HepG2 (cell line): Measurements from ENCODE around the gene ZNF561. TPM values are rescaled to one million over a fixed set of nuclear protein-coding genes. Genes with fewer than 3 reads are reported as not detected.

Source experiments
- ARID2 ChIP-seq: sonication (generic); formaldehyde crosslinking; IDR thresholded peaks from 2 replicates; pipeline ENCODE4 v1.8.1; 2022; ENCODE audit warnings: mild to moderate bottlenecking, missing genetic modification reagents, borderline replicate concordance
- ATF3 ChIP-seq: sonication (generic); formaldehyde crosslinking; IDR thresholded peaks from 2 replicates; pipeline ENCODE4 v1.4.0; 2020; ENCODE audit warnings: missing genetic modification reagents
- CSRNP2 ChIP-seq: sonication (generic); formaldehyde crosslinking; conservative IDR thresholded peaks from 2 replicates; pipeline ENCODE4 v1.8.0; 2022; ENCODE audit warnings: low read depth, missing genetic modification reagents
- ESRRA ChIP-seq: sonication (generic); formaldehyde crosslinking; IDR thresholded peaks from 2 replicates; pipeline ENCODE4 v1.5.1; 2020; ENCODE audit warnings: mild to moderate bottlenecking, low read depth, missing genetic modification reagents
- ISL2 ChIP-seq: sonication (generic); formaldehyde crosslinking; IDR thresholded peaks from 2 replicates; pipeline ENCODE4 v1.5.0; 2020; ENCODE audit warnings: missing genetic modification reagents
- KAT8 ChIP-seq: IDR thresholded peaks from 2 replicates; pipeline ENCODE4 v1.6.1; 2016; ENCODE audit warnings: missing genetic modification reagents, missing compliant biosample characterization
- LCORL ChIP-seq, 2 experiments: fragments of 450-650 bp in 1 of 2; sonication (generic) in 1 of 2; formaldehyde crosslinking in 1 of 2; IDR thresholded peaks; 2 replicates each; pipeline versions ENCODE4 v1.5.0 to v1.6.1; 2017 to 2020; ENCODE audit warnings: antibody characterized with exemption in 1 of 2, missing genetic modification reagents in 1 of 2
- MXD1 ChIP-seq: sonication (generic); formaldehyde crosslinking; IDR thresholded peaks from 2 replicates; pipeline ENCODE4 v1.4.0; 2020; ENCODE audit warnings: mild to moderate bottlenecking, missing genetic modification reagents
- NCOA2 ChIP-seq: sonication (generic); formaldehyde crosslinking; IDR thresholded peaks from 2 replicates; pipeline ENCODE4 v1.8.0; 2022; ENCODE audit warnings: inconsistent platforms
- NFKBIZ ChIP-seq: IDR thresholded peaks from 2 replicates; pipeline ENCODE4 v1.6.1; 2018; ENCODE audit warnings: missing genetic modification reagents, missing compliant biosample characterization
- SNAPC4 ChIP-seq: sonication (generic); formaldehyde crosslinking; IDR thresholded peaks from 2 replicates; pipeline ENCODE4 v1.4.0; 2020; ENCODE audit warnings: mild to moderate bottlenecking, missing genetic modification reagents
- SOX5 ChIP-seq: IDR thresholded peaks from 2 replicates; pipeline ENCODE4 v1.6.1; 2016; ENCODE audit warnings: borderline replicate concordance
- TCF7L2 ChIP-seq: IDR thresholded peaks from 2 replicates; pipeline ENCODE4 v1.6.1; 2011; ENCODE audit warnings: mild to moderate bottlenecking, low read depth, low read length, moderate library complexity
- ZBTB42 ChIP-seq: sonication (generic); formaldehyde crosslinking; IDR thresholded peaks from 2 replicates; pipeline ENCODE4 v1.5.0; 2020; ENCODE audit warnings: mild to moderate bottlenecking, missing genetic modification reagents
- ZIK1 ChIP-seq: sonication (generic); formaldehyde crosslinking; IDR thresholded peaks from 2 replicates; pipeline ENCODE4 v1.5.0; 2020; ENCODE audit warnings: mild to moderate bottlenecking, low read depth, missing genetic modification reagents, borderline replicate concordance
- ZNF138 ChIP-seq: sonication (generic); formaldehyde crosslinking; IDR thresholded peaks from 2 replicates; pipeline ENCODE4 v1.5.0; 2020; ENCODE audit warnings: mild to moderate bottlenecking, low read depth, missing genetic modification reagents
- ZNF20 ChIP-seq: sonication (generic); formaldehyde crosslinking; IDR thresholded peaks from 2 replicates; pipeline ENCODE4 v1.4.0; 2020; ENCODE audit warnings: mild to moderate bottlenecking, moderate library complexity, missing genetic modification reagents
- ZNF558 ChIP-seq: sonication (generic); formaldehyde crosslinking; IDR thresholded peaks from 2 replicates; pipeline ENCODE4 v1.9.0; 2022; ENCODE audit warnings: mild to moderate bottlenecking, missing genetic modification reagents, borderline replicate concordance
- ZNF619 ChIP-seq: sonication (generic); formaldehyde crosslinking; IDR thresholded peaks from 2 replicates; pipeline ENCODE4 v1.4.0; 2020; ENCODE audit warnings: mild to moderate bottlenecking, missing genetic modification reagents
- polyA plus RNA-seq, 8 experiments: library from polyadenylated mRNA; depleted of rRNA in 3 of 8; stranded (reverse) in 7 of 8; unstranded in 1 of 8; fragments of >200 nt; fragmentation: Illumina TruSeq in 4 of 8; extraction: Trizol in 4 of 8; gene quantifications; 2 replicates each; pipeline versions ENCODE4 v1.2.1 to v1.2.3, GENCODE V29; 2011 to 2016; ENCODE audit warnings: low read depth in 4 of 8, missing spikeins in 1 of 8, mixed read lengths in 1 of 8; ENCODE audit not compliant: insufficient read depth in 1 of 8
- total RNA-seq, 5 experiments: library from RNA; depleted of rRNA; stranded (reverse); fragments of >200 nt; fragmentation: Illumina TruSeq; extraction: Trizol; gene quantifications; 2 replicates each; pipeline ENCODE4 v1.2.3, GENCODE V29; 2016; ENCODE audit warnings: low read depth in 1 of 5

ZNF561 gene
- total and polyA plus RNA-seq, 2 of the 13 experiments (the other 11 are each of a cell fraction or from before 2014, with no cell fraction given): 19.8 to 35.1 TPM

- TF ChIP-seq SNAPC4 (CRISPR knock-in tag) (0 out of 2 replicates have a peak, but pooled peaks have one; percentile 60), TCF7L2 (no peak), LCORL (IDR thresholded peaks at IDR 0.05) (no peak), LCORL (CRISPR knock-in tag; IDR thresholded peaks at IDR 0.05) (0 out of 2 replicates have a peak, but pooled peaks have one; percentile 10), ZNF20 (CRISPR knock-in tag) (0 out of 2 replicates have a peak, but pooled peaks have one; percentile 51), ZNF138 (0 out of 2 replicates have a peak, but pooled peaks have one; percentile 20), KAT8 (CRISPR knock-in tag) (no peak), NCOA2 (CRISPR knock-in tag) (no peak), ZNF619 (CRISPR knock-in tag) (peak; percentile 6; the same call in 1 of the 2 replicates), SOX5 (no peak), ISL2 (0 out of 2 replicates have a peak, but pooled peaks have one; percentile 24), ZNF558 (CRISPR knock-in tag) (no peak), ZIK1 (no peak; the same call in 1 of the 2 replicates), ZBTB42 (CRISPR knock-in tag) (0 out of 2 replicates have a peak, but pooled peaks have one; percentile 35), CSRNP2 (CRISPR knock-in tag) (0 out of 2 replicates have a peak, but pooled peaks have one; percentile 11), NFKBIZ (0 out of 2 replicates have a peak, but pooled peaks have one; percentile 26), MXD1 (CRISPR knock-in tag) (0 out of 2 replicates have a peak, but pooled peaks have one; percentile 34), ATF3 (CRISPR knock-in tag) (no peak), ESRRA (CRISPR knock-in tag) (peak; percentile 17; the same call in 1 of the 2 replicates), ARID2 (CRISPR knock-in tag) (peak; percentile 44; the same call in 1 of the 2 replicates)
Observed at GRCh38 chr19:9620842-9621155, 233 bp downstream of the ZNF561 start (continued).
